ENCODE data around the gene C1QTNF6.

DNA sequence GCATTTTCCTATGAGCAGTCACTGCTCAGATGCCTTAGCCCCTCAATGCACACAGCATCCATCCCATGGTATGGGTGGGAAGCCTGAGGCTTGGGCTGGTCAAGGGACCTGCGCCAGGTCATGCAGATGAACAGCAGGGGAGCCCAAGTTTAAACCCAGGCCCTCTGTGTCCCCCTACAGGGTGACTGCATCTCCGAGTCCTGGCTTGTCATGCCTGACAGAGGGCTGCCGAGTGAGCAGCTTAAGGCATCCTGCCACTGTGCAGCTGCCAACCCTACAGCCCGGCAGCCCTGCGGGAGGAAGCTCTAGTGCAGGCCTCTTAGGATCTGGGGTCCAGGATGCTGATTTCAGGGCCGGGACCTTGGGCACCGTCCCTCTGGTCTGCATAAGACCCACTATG, 48.3 kb downstream of the C1QTNF6 start:
- TF ChIP-seq CEBPB (IDR thresholded peaks at IDR 0.05; ENCODE audit: low read depth) (no peak), ZFX (IDR thresholded peaks at IDR 0.05) (no peak), POLR2AphosphoS5 (IDR thresholded peaks at IDR 0.05; ENCODE audit: low read depth, low read length) (no peak), RAD21 (IDR thresholded peaks at IDR 0.05; ENCODE audit: low read depth) (no peak), SIN3A (IDR thresholded peaks at IDR 0.05; ENCODE audit: low read depth) (no peak), EZH2phosphoT487 (IDR thresholded peaks at IDR 0.05; ENCODE audit: borderline replicate concordance) (no peak), ZNF274 (IDR thresholded peaks at IDR 0.05; ENCODE audit: low read depth, low read length) (no peak), ELF1 (IDR thresholded peaks at IDR 0.05; ENCODE audit: borderline replicate concordance, low read depth) (no peak), FOSL1 (IDR thresholded peaks at IDR 0.05; ENCODE audit: low read depth) (no peak), EZH2 (IDR thresholded peaks at IDR 0.05) (no peak)
- TF ChIP-seq, protein P1, sequence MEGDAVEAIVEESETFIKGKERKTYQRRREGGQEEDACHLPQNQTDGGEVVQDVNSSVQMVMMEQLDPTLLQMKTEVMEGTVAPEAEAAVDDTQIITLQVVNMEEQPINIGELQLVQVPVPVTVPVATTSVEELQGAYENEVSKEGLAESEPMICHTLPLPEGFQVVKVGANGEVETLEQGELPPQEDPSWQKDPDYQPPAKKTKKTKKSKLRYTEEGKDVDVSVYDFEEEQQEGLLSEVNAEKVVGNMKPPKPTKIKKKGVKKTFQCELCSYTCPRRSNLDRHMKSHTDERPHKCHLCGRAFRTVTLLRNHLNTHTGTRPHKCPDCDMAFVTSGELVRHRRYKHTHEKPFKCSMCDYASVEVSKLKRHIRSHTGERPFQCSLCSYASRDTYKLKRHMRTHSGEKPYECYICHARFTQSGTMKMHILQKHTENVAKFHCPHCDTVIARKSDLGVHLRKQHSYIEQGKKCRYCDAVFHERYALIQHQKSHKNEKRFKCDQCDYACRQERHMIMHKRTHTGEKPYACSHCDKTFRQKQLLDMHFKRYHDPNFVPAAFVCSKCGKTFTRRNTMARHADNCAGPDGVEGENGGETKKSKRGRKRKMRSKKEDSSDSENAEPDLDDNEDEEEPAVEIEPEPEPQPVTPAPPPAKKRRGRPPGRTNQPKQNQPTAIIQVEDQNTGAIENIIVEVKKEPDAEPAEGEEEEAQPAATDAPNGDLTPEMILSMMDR (IDR thresholded peaks at IDR 0.05 in 2 of 3, conservative IDR thresholded peaks at IDR 0.05 in 1 of 3; ENCODE audit: borderline replicate concordance in 1 of 3, insufficient read depth in 1 of 3, low read depth in 2 of 3, low read length in 2 of 3), result no peak
- TF ChIP-seq, protein P2, sequence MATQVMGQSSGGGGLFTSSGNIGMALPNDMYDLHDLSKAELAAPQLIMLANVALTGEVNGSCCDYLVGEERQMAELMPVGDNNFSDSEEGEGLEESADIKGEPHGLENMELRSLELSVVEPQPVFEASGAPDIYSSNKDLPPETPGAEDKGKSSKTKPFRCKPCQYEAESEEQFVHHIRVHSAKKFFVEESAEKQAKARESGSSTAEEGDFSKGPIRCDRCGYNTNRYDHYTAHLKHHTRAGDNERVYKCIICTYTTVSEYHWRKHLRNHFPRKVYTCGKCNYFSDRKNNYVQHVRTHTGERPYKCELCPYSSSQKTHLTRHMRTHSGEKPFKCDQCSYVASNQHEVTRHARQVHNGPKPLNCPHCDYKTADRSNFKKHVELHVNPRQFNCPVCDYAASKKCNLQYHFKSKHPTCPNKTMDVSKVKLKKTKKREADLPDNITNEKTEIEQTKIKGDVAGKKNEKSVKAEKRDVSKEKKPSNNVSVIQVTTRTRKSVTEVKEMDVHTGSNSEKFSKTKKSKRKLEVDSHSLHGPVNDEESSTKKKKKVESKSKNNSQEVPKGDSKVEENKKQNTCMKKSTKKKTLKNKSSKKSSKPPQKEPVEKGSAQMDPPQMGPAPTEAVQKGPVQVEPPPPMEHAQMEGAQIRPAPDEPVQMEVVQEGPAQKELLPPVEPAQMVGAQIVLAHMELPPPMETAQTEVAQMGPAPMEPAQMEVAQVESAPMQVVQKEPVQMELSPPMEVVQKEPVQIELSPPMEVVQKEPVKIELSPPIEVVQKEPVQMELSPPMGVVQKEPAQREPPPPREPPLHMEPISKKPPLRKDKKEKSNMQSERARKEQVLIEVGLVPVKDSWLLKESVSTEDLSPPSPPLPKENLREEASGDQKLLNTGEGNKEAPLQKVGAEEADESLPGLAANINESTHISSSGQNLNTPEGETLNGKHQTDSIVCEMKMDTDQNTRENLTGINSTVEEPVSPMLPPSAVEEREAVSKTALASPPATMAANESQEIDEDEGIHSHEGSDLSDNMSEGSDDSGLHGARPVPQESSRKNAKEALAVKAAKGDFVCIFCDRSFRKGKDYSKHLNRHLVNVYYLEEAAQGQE (IDR thresholded peaks at IDR 0.05; ENCODE audit: low read depth), result no peak
- TF ChIP-seq, protein P3, sequence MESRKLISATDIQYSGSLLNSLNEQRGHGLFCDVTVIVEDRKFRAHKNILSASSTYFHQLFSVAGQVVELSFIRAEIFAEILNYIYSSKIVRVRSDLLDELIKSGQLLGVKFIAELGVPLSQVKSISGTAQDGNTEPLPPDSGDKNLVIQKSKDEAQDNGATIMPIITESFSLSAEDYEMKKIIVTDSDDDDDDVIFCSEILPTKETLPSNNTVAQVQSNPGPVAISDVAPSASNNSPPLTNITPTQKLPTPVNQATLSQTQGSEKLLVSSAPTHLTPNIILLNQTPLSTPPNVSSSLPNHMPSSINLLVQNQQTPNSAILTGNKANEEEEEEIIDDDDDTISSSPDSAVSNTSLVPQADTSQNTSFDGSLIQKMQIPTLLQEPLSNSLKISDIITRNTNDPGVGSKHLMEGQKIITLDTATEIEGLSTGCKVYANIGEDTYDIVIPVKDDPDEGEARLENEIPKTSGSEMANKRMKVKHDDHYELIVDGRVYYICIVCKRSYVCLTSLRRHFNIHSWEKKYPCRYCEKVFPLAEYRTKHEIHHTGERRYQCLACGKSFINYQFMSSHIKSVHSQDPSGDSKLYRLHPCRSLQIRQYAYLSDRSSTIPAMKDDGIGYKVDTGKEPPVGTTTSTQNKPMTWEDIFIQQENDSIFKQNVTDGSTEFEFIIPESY (IDR thresholded peaks at IDR 0.05; ENCODE audit: extremely low read depth, insufficient replicate concordance, low read length), result no peak

Measured in HCT116 (cell line).